ENCODE data around the gene RBM19.
"Not testable (repeated sequence)": the region's sequence is repeated elsewhere in the genome, so short reads cannot be mapped to it uniquely, and the experiment has no call there.

Gene RBM19, protein sequence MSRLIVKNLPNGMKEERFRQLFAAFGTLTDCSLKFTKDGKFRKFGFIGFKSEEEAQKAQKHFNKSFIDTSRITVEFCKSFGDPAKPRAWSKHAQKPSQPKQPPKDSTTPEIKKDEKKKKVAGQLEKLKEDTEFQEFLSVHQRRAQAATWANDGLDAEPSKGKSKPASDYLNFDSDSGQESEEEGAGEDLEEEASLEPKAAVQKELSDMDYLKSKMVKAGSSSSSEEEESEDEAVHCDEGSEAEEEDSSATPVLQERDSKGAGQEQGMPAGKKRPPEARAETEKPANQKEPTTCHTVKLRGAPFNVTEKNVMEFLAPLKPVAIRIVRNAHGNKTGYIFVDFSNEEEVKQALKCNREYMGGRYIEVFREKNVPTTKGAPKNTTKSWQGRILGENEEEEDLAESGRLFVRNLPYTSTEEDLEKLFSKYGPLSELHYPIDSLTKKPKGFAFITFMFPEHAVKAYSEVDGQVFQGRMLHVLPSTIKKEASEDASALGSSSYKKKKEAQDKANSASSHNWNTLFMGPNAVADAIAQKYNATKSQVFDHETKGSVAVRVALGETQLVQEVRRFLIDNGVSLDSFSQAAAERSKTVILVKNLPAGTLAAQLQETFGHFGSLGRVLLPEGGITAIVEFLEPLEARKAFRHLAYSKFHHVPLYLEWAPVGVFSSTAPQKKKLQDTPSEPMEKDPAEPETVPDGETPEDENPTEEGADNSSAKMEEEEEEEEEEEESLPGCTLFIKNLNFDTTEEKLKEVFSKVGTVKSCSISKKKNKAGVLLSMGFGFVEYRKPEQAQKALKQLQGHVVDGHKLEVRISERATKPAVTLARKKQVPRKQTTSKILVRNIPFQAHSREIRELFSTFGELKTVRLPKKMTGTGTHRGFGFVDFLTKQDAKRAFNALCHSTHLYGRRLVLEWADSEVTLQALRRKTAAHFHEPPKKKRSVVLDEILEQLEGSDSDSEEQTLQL

DNA sequence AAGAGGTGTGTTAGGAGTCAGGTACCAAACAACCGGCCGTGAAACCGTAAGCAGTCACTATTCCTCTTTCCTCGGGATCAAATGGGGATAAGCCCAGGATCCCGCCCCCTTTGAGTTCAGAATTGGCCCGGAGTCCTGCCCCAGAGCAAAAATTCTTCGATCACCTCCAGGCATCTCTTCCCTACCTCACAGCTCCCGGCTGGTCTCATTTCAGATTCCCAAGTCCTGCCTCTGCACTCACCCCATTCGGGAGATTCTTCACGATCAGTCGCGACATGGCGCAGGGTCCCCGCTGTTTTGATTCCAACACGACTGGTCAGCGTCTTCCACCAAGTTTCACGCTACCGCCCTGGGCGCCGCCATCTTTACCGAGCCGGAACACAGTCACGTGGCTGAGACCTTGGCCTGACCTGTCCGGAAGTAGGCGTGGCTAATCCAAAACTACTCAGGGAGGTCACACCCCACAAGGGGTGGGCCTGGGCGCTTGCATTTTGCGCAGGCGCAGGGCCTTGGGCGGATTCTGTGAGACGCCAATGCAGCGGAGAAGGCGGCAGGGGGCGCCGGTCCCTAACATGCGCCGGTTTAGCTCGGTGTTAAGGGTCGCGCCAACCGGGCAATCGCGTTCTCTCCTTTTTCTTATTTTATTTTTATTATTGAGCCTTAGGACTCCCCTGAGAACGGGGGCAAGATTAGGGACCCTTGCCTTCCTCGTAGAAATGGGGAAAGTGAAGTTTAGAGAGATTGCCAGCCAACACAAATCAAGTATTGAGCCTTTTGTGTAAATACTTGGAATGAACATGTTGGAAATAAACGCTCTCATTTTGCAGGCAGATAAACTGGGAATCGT is at the start of gene RBM19:
Gene RBM19 (minus strand): TSS at position 375 of the 847 bp plus-strand sequence. CDS start 98 bp downstream, at position 277.
- peak; percentile 97 for DNase-seq

DNA sequence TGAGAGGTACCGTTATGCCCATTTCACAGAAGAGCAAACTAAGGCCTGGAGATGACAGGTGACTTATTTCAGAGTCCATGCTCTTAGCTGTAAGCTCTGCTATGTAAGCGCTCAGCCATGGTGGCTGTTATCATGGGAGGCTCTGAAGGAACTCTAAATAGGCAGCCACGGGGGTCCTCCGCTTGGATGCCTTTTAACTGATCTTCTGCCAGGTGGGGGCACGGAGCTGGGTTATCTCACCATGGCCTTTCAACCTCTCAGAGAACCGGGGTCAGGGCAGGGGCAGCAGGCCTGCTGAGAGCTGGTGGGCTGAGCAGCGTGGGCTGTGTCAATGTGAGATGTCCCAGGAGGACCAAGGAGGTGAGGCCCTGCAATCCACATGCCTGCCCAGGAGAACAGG is 49.7 kb upstream of the RBM19 start:
- no peak for DNase-seq

DNA sequence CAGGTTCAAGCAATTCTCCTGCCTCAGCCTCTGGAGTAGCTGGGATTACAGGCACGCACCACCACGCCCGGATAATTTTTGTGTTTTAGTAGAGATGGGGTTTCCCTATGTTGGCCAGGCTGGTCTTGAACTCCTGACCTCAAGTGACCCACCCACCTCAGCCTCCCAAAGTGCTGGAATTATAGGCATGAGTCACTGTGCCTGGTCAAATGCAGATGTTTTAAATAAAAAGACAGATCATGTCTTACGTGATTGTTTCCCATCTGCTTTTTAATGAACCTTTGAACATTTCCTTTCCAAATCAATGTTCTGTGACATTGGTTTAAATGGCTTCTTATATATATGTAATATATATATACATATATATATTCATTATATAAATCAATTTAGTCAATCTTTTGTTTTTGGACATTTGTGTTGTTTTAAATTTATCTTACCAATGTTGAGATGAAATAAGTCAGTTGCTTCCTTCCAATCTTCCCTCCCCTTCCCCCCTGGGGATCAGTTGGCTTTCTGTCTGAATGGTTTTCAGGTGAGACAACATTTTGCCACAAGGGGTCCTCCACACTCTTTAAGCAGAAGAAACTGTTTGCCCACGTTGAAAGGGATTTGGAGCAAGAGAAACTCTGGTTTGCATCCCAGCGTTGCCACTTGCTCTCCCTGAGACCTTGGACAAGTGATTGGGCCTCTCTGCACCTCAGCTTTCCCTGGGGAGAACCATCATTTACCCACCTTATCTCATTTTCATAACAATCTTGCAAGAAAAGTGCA is 47.6 kb upstream of the RBM19 start:
- no peak for DNase-seq

DNA sequence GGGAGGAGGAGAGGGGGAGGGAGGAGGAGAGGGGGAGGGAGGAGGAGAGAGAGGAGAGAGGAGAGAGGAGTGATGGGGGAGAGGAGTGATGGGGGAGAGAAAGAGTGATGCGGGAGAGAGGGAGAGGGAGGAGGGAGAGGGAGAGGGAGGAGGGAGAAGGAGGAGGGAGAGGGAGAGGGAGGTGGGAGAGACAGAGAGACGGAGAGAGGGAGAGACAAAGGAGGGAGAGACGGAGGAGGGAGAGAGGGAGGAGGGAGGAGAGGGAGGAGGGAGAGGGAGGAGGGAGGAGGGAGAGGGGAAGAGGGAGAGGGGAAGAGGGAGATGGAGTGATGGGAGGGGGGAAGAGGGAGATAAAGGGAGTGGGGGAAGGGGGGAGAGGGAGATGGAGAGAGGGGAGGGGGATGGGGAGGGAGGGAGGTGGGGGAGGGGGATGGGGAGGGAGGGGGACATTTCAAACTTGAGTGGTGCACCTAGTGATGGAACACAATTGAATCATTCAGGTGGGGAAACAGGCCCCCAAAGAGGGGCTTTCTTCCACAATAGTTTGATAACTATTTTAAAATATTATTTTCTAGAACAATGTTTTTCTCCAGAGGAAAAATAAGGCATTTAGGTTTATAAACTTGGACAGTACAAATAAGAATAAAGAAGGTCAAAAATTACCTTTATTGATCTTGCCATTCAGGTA is 46.8 kb upstream of the RBM19 start:
- no peak for DNase-seq

DNA sequence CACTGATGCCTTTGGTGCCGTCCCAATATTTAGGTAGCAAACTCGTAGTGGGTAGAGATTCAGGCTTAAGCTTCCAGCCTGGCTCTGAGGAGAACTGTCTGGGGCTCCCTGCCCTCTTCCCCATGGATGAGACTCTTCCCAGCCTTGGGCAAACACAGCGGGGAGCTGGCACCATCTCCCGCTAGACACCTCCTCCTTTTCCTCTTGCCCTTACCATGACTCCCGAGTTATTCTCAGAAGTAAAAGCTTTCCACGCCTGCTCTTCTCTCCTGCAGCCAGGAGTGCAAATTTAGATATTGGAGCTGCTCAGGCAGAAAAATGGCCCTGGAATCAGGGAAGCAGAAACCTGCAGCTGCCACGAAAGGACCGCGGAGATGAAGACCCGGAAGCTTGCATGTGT is 45.6 kb upstream of the RBM19 start:
- no peak for DNase-seq

DNA sequence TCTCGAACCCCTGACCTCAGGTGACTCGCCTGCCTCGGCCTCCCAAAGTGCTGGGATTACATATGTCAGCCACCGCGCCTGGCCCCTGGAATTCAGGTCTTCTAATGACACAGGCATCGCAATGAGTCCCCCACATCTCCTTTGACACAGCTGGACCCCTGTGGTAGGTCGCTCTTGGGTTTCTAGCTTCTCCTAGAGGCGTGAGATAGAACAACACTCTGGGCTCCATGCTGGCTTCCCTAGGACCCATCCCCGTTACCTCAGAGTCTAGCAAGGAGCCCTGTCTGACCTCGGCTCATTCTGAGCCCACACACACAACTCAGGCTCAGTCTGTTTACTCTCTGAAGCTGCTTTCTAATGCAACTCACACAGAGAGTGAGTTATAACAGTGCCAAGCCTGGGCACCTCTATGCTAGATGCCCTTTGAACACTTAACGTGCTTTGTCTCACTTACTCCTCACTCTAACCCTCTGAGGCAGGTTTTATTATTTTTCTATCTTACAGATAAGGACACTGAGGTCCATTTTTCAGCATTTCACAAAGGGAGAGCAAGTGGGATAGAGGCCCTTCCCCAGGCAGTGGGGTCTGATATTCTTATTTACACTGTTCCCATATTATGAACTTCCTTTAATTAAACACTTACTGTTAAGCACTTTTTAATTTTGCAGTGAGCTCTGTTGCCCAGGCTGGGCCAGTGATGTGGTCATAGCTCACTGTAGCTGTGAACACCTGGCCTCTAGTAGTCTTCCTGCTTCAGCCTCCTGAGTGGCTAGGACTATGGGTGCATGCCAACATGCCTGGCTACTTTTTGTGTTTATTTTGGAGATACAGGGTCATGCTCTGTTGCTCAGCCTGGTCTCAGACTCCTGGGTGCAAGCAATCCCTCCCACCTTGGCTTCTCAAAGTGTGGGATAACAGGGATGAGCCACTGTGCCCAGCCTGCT is 40.6 kb upstream of the RBM19 start:
- no peak for DNase-seq

DNA sequence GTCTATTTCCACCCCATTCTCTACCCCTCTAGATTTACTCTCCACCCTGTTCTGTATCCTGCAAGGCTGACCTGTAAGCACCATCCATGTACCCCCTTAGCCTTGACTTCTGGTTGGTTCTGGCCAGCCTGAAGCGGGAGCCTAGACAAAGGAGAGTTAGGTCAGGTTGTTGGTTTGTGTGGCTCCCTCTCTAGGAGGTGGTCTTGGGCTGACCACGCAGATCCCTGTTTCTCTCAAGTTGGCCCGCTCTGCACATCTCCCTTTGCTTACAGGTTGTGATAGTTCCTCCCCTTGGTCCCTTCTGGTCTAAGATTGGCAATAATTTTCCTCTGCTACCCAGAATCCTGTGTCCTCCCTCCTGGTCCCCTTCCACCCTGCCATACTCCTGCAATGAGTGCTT is 38.3 kb upstream of the RBM19 start:
- DNase-seq = no peak

DNA sequence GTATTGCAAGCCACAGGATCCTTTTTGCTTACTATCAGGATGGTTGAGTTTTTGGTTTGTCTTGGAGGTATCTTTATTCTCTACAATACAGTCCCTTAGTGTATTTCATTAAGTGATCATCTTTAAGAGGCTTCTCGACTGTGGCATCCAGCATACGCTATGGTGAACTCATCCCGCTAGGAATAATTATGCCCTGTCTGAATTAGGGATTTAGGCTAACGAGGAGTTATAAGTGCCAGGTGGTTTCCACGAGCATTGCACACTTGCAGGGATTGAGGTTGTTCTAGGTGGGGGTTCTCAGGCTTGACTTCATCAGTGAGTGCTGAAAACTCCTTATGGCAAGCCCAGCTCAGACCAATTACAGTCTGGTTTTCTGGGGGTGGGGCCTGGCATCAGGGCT is 37.2 kb upstream of the RBM19 start:
- no peak for DNase-seq

DNA sequence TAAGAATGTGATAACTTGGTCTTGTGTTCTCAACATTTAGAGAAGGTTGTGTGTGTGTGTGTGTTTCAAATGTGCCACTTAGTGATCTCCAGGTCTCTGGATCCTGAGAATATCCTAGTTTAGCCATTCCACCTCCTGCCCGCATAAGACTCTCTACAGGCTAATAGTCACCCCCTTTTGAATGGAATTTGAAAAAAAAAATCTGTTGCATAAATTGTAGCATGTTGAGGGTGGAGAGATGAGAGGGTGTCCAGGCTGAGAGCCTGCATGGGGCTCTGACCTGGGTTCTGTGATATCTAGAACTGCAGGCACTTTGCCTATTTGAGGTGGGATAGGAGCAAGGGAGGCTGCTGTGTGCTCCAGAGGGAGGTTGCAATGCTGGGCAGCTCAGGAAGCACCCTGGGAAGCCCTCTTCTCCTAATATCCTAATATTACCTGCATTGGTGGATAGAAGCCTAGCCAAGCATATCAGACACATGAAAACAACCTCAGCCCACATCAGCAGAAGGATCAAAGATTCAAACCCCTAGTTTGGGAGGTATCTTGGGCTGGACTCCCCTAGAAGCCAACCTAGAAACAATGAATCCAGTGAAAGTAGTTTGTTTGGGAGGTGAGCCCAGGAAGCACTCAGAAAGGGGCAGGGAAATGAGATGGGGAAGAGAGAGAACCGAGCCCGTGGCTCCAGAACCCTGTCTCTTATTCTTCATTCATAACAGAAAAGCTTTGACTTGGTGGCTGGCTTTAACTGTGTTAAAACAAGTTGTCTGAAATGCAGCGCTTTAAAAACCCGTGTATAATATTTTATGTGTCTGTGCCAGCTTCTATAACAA is 35.6 kb upstream of the RBM19 start:
- no peak for DNase-seq

DNA sequence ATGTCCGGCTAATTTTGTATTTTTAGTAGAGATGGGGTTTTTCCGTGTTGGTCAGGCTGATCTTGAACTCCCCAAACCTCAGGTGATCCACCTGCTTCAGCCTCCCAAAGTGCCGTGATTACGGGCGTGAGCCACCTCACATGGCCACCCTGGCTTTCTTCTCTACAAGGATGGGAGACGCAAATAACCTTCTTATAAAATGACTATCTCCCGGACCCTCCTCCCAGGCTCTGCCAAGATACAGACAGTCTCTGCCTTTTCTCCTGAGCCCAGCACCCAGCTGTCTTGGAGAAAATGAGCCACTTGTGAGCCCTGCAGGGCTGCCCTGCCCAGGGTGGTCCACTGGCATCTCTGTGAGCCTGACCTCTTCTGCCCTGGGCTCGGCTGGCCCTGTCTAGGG is 34.7 kb upstream of the RBM19 start:
- DNase-seq = no peak

DNA sequence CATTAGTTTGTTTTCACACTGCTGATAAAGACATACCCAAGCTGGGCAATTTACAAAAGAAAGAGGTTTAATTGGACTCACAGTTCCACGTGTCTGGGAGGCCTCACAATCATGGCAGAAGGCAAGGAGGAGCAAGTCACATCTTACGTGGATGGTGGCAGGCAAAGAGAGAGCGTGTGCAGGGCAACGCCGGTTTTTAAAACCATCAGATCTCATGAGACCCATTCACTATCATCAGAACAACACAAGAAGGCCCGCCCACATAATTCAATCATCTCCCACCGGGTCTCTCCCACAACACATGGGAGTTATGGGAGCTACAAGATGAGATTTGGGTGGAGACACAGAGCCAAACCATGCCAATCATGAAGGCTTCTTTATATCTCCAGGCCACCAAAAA is 34.1 kb upstream of the RBM19 start:
- DNase-seq = not testable (repeated sequence)

DNA sequence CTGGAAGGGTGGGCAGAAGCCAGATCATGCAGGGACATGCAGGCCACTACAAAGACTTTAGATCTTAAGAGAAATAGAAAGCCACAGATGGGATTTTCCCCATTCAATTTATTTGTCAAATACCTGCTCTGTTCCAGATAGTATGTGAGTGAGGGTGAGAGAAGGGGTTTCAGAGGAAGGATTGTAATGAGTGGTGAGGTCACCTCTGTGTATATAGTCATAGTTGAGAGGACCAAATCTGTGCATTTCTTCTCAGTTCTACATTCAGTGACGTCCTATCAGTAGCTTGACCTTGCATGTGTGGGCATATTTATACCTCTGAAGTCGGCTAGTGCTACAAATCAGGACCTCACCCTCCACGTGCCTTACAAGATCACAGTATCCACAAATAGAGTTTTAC is 31.2 kb upstream of the RBM19 start:
- no peak for DNase-seq

DNA sequence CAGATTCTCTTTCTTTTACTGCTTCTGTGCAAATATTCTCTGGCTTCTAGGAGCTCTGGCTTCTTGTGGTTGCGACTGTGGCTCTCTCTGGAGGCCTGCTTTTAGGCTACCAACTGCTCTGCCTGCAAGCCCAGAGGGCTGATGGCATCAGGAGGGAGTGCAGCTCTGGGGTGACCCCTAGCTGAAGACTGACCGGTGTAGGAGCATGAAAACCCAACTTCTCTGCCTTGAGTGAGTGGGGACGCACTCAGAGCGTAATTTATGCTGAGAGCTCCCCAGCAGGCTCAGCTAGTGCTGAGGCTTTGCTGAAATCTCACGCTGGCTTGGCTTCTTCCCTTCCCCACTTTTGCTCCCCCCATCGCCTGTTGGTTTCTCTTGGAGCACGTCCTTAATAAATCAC is 29.9 kb upstream of the RBM19 start:
- DNase-seq = no peak

DNA sequence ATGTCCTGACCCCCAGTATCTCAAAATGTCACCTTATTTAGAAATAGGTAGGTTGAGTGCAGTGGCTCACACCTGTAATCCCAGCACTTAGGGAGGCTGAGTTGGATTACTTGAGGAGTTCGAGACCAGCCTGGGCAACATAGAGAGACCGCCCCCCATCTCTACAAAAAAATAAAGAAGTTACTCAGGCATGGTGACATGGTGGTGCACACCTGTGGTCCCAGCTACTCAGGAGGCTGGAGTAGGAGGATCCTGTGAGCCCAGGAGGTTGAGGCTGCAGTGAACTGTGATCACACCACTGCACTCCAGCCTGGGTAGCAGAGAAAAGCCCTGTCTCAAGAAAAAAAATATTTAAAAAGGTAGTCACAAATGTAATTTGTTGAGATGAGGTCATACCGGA is 27.9 kb upstream of the RBM19 start:
- DNase-seq = no peak

DNA sequence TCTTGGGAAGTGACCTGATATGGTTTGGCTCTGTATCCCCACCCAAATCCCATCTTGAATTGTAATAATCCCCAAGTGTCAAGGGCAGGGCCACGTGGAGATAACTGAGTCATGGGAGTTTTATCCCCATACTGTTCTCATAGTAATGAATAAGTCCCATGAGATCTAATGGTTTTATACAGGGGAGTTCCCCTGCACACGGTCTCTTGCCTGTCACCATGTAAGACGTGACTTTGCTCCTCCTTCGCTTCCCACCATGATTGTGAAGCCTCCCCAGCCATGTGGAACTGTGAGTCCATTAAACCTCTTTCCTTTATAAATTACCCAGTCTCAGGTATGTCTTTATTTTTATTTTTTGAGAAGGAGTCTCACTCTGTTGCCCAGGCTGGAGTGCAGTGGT is 26.6 kb upstream of the RBM19 start:
- DNase-seq = not testable (repeated sequence)

DNA sequence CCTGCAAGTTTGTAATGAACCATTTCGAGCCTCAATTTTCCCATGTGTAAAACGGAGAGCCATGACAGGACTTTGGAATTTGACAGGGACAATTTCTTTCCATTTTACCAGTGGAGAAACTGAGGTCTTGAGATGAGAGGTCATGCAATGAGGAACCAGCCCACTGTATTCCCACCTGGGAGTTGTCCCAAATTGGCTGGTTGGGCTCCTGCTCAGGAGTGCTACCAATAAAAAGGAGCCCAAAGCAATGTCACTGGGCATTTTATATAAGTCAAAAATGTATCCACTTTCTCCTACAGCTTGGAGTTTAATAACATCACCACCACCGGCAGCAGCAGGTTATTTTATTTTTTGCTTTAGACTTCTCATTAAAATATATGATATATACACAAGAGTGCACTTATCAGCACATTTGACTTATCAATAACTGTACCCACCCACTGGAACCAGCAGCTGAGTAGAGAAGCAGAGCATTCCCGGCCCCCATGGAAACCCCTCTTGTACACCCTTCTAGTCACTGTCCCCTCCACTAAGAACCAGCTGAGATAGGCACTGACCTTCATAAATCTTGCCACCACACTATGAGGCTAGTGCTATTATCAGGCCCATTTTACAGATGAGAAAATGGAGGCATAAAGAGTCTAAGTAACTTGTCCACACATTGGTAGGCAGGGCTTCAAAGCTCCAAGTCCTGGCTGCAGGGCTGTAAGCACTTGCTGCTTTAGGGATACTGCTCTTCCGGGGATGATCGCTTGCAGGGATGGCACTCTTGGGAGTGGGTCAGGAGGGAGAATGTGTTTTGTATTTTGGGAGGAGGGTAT is 25.3 kb upstream of the RBM19 start:
- no peak for DNase-seq

DNA sequence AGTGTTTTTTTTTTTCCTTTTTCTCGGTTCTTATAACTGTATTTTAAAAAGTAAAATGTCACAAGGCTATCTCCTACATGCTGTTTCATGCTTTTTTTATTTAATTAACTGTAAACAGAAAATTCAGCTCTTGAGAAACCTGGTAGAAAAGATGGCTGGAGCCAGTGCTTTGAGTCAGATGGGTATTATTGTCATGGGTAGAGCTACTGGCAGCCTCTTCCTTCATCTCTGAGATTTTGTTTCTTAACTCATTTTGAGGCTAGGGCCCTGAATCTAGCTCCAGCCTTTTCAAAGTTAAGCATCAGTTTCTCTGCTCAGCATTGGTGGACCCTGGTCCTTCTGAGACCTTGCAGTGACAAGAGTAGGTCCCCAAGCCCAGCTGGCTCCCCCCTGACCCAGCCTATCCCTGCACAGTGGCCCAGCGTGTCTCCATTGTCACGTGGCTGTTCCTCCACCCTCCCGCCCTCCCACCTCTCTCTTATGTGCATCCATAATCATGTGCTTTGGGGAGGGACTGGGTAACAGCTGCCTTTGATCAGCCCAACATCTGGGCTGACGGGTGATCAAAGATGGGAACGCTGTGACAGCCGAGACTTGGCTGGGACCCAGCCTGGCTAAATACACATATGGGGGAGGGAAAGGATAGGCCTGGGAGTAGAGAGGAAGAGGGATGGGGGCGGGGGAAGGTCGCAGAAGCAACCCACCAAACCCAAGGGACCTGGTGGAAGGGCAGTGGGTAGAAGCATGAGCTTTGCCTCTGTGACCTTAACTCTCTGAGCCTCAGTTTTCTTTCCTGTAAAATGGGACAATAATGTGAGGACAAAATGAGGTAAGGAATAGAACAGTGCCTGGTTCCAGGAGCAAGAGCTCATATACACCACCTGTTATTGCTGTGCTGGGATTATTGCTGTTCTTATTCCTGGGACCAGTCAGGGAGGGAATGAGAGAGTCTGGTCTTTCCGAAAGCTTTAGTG is 24.4 kb upstream of the RBM19 start:
- DNase-seq = no peak
